ENCODE results near the gene TRIM2.

The TRIM2 gene

GRCh38 chr4:153257991-153258390, 53.7 kb downstream of the TRIM2 start:
- no peak for DNase-seq (ENCODE audit: extremely low read depth, insufficient read length)
- no peak overlapping the region for H3K4me3 ChIP-seq (replicated peaks; ENCODE audit: low read depth, low read length)
- H3K27me3 ChIP-seq (replicated peaks; ENCODE audit: control insufficient read depth, insufficient read depth, low read length): no peaks in the 10 kb centered on the region
- no peaks in the 10 kb centered on the region for H3K36me3 ChIP-seq (ENCODE audit: control insufficient read depth, insufficient read depth, low read length)
- no peak for TF ChIP-seq CTCF (IDR thresholded peaks at IDR 0.05; ENCODE audit: insufficient read depth, low read length, poor library complexity, severe bottlenecking)

DNA sequence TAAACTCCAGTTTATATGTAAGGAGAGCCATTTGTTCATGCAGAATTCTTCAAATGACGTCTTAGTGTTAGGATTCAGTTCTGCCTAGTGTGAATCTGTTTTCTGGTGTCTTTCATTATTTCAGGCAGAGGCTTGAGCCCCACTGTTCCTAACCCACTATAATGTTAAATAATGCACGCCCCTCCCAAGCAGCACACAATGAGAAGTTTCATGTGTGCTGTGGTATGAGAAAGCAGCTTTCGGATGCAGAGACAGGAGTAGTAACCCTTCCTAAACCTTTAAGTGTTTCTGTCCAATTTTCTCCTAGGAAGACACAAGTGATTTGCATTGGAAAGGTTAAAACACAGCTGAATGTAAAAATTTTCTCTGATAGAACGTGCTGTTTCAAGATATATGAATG, 54.5 kb downstream of the TRIM2 start:
- Histone ChIP-seq H3K27me3 (replicated peaks; ENCODE audit: control insufficient read depth, insufficient read depth, low read length) (no peaks in the 10 kb centered on the region), H3K4me3 (replicated peaks; ENCODE audit: low read depth, low read length) (no peak overlapping the region), H3K36me3 (ENCODE audit: control insufficient read depth, insufficient read depth, low read length) (no peaks in the 10 kb centered on the region)
- no peak for TF ChIP-seq CTCF (IDR thresholded peaks at IDR 0.05; ENCODE audit: insufficient read depth, low read length, poor library complexity, severe bottlenecking)
- no peak for DNase-seq (ENCODE audit: extremely low read depth, insufficient read length)

GRCh38 chr4:153259661-153260060, 55.4 kb downstream of the TRIM2 start:
- H3K36me3 ChIP-seq (ENCODE audit: control insufficient read depth, insufficient read depth, low read length): no peaks in the 10 kb centered on the region
- no peaks in the 10 kb centered on the region for H3K27me3 ChIP-seq (replicated peaks; ENCODE audit: control insufficient read depth, insufficient read depth, low read length)
- DNase-seq (ENCODE audit: extremely low read depth, insufficient read length): no peak
- no peak for TF ChIP-seq CTCF (IDR thresholded peaks at IDR 0.05; ENCODE audit: insufficient read depth, low read length, poor library complexity, severe bottlenecking)
- H3K4me3 ChIP-seq (replicated peaks; ENCODE audit: low read depth, low read length): no peak overlapping the region

- TF ChIP-seq CTCF (IDR thresholded peaks at IDR 0.05; ENCODE audit: insufficient read depth, low read length, poor library complexity, severe bottlenecking): no peak
- DNase-seq (ENCODE audit: extremely low read depth, insufficient read length): no peak
- Histone ChIP-seq H3K36me3 (ENCODE audit: control insufficient read depth, insufficient read depth, low read length) (no peaks in the 10 kb centered on the region), H3K4me3 (replicated peaks; ENCODE audit: low read depth, low read length) (no peak overlapping the region), H3K27me3 (replicated peaks; ENCODE audit: control insufficient read depth, insufficient read depth, low read length) (no peaks in the 10 kb centered on the region)
These were observed 55.9 kb downstream of the TRIM2 start for GRCh38 chr4:153260132-153260531.

DNA sequence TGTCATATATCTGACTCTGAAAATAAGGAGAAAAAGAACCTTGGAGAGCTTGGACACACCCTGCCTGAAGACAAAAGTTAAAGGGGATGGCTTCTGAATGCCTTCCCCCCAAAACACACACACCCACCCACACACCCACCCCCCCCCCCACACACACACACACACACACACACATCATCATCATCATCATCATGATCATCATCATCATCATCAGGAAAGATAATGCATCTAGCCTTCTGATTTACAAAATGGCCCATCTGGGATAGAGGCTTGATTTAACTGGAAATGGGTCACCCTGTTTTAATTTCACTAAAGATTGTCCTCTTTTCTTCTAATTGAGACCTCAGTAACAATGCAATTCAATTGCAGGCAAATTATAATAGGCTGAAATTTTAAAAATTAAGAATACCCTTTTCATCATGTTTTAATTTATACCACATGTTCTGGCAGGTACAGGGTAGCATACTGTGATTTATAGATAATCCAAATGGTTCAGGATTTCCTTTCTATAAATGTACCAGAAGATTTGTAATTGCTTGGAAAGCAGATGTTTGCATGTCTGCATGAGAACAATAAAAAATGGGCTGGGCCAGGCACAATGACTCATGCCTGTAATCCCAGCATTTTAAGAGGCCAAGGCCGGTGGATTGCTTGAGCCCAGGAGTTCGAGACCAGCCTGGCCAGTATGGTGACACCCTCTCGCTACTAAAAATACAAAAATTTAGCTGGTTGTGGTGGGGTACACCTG, 56.5 kb downstream of the TRIM2 start:
- Histone ChIP-seq H3K27me3 (replicated peaks; ENCODE audit: control insufficient read depth, insufficient read depth, low read length) (no peaks in the 10 kb centered on the region), H3K36me3 (ENCODE audit: control insufficient read depth, insufficient read depth, low read length) (no peaks in the 10 kb centered on the region), H3K4me3 (replicated peaks; ENCODE audit: low read depth, low read length) (no peak overlapping the region)
- DNase-seq (ENCODE audit: extremely low read depth, insufficient read length): no peak
- no peak for TF ChIP-seq CTCF (IDR thresholded peaks at IDR 0.05; ENCODE audit: insufficient read depth, low read length, poor library complexity, severe bottlenecking)

GRCh38 chr4:153261461-153261860, 57.2 kb downstream of the TRIM2 start:
- no peak for DNase-seq (ENCODE audit: extremely low read depth, insufficient read length)
- H3K4me3 ChIP-seq (replicated peaks; ENCODE audit: low read depth, low read length): no peak overlapping the region
- no peaks in the 10 kb centered on the region for H3K36me3 ChIP-seq (ENCODE audit: control insufficient read depth, insufficient read depth, low read length)
- H3K27me3 ChIP-seq (replicated peaks; ENCODE audit: control insufficient read depth, insufficient read depth, low read length): no peaks in the 10 kb centered on the region
- TF ChIP-seq CTCF (IDR thresholded peaks at IDR 0.05; ENCODE audit: insufficient read depth, low read length, poor library complexity, severe bottlenecking): no peak
